Measurements from ENCODE around the gene IQCK.
"Not testable (repeated sequence)": the region's sequence is repeated elsewhere in the genome, so short reads cannot be mapped to it uniquely, and the experiment has no call there.

IQCK gene

GRCh38 chr16:19699472-19699871 lies 18.6 kb upstream of the IQCK start:
- no peak for DNase-seq (ENCODE audit: low read depth)

- no peak for DNase-seq (ENCODE audit: low read depth)
Measured at GRCh38 chr16:19700319-19700781, 17.7 kb upstream of the IQCK start.

GRCh38 chr16:19701091-19701490 lies 17.0 kb upstream of the IQCK start:
- DNase-seq (ENCODE audit: low read depth), result no peak

GRCh38 chr16:19703172-19703889 lies 14.7 kb upstream of the IQCK start:
- DNase-seq (ENCODE audit: low read depth), result no peak

GRCh38 chr16:19704321-19705145 lies 13.5 kb upstream of the IQCK start:
- DNase-seq (ENCODE audit: low read depth), result no peak

- DNase-seq (ENCODE audit: low read depth), result no peak
Measured at GRCh38 chr16:19705146-19705501, 12.9 kb upstream of the IQCK start.

- no peak for DNase-seq (ENCODE audit: low read depth)
Measured at GRCh38 chr16:19705843-19706242, 12.2 kb upstream of the IQCK start.

- no peak for DNase-seq (ENCODE audit: low read depth)
Measured at GRCh38 chr16:19706846-19707245, 11.2 kb upstream of the IQCK start.

GRCh38 chr16:19707569-19708295 lies 10.3 kb upstream of the IQCK start:
- no peak for DNase-seq (ENCODE audit: low read depth)

GRCh38 chr16:19708296-19709205 lies 9.5 kb upstream of the IQCK start:
- no peak for DNase-seq (ENCODE audit: low read depth)

GRCh38 chr16:19709381-19710136 lies 8.5 kb upstream of the IQCK start:
- DNase-seq (ENCODE audit: low read depth), result no peak

- DNase-seq (ENCODE audit: low read depth), result no peak
Measured at GRCh38 chr16:19710191-19710908, 7.7 kb upstream of the IQCK start.

- no peak for DNase-seq (ENCODE audit: low read depth)
Measured at GRCh38 chr16:19710991-19711545, 7.0 kb upstream of the IQCK start.

- no peak for DNase-seq (ENCODE audit: low read depth)
Measured at GRCh38 chr16:19711643-19712042, 6.4 kb upstream of the IQCK start.

- DNase-seq (ENCODE audit: low read depth), result no peak
Measured at GRCh38 chr16:19712418-19713058, 5.5 kb upstream of the IQCK start.

- no peak for DNase-seq (ENCODE audit: low read depth)
Measured at GRCh38 chr16:19713697-19714096, 4.4 kb upstream of the IQCK start.

- no peak for DNase-seq (ENCODE audit: low read depth)
Measured at GRCh38 chr16:19715566-19715965, 2.5 kb upstream of the IQCK start.

GRCh38 chr16:19716183-19716582 lies 1.9 kb upstream of the IQCK start:
- no peak for DNase-seq (ENCODE audit: low read depth)

GRCh38 chr16:19716728-19717127 lies 1.3 kb upstream of the IQCK start:
- DNase-seq (ENCODE audit: low read depth), result not testable (repeated sequence)
